Uterus (tissue), 2 donors: ENCODE data around the gene SPIRE2.

Source experiments
- POLR2A ChIP-seq, 2 donors: fragments of 450-650 bp; IDR thresholded peaks; one replicate each; pipeline ENCODE4 v1.6.1; 2016; ENCODE audit warnings: antibody characterized with exemption in 2 of 2, mild to moderate bottlenecking in 1 of 2, moderate library complexity in 1 of 2
- TF ChIP-seq, protein P1 (sequence below), 4 experiments: fragments of 200-600 bp in 2 of 4; fragments of 450-650 bp in 2 of 4; sonication (generic) in 2 of 4; IDR thresholded peaks; one replicate each; pipeline ENCODE4 v1.5.1; 2016 to 2019; ENCODE audit warnings: antibody characterized with exemption in 4 of 4, mild to moderate bottlenecking in 2 of 4, moderate library complexity in 1 of 4

GRCh38 chr16:89798126-89798525 is 30.1 kb upstream of the SPIRE2 start:
- TF ChIP-seq, protein P1, sequence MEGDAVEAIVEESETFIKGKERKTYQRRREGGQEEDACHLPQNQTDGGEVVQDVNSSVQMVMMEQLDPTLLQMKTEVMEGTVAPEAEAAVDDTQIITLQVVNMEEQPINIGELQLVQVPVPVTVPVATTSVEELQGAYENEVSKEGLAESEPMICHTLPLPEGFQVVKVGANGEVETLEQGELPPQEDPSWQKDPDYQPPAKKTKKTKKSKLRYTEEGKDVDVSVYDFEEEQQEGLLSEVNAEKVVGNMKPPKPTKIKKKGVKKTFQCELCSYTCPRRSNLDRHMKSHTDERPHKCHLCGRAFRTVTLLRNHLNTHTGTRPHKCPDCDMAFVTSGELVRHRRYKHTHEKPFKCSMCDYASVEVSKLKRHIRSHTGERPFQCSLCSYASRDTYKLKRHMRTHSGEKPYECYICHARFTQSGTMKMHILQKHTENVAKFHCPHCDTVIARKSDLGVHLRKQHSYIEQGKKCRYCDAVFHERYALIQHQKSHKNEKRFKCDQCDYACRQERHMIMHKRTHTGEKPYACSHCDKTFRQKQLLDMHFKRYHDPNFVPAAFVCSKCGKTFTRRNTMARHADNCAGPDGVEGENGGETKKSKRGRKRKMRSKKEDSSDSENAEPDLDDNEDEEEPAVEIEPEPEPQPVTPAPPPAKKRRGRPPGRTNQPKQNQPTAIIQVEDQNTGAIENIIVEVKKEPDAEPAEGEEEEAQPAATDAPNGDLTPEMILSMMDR (IDR thresholded peaks at IDR 0.05): no peak
- TF ChIP-seq POLR2A (IDR thresholded peaks at IDR 0.05): no peak
